Panc1 (cell line): ENCODE measurements around the gene TNPO1.
"Not testable (repeated sequence)": the region's sequence is repeated elsewhere in the genome, so short reads cannot be mapped to it uniquely, and the experiment has no call there.

ENCODE experiments used
- CTCF ChIP-seq: fragments of 450-650 bp; IDR thresholded peaks from 2 replicates; pipeline ENCODE4 v1.5.1; 2017; ENCODE audit warnings: mild to moderate bottlenecking
- TCF7L2 ChIP-seq: IDR thresholded peaks from 2 replicates; pipeline ENCODE4 v1.6.1; 2011; ENCODE audit warnings: mild to moderate bottlenecking, low read depth, low read length, inconsistent platforms

- TF ChIP-seq CTCF, TCF7L2: not testable (repeated sequence)
Measured at GRCh38 chr5:72808637-72809036, 7.8 kb upstream of the TNPO1 start.
